ENCODE results near the gene SHPK. TPM values are rescaled to one million over a fixed set of nuclear protein-coding genes. Genes with fewer than 3 reads are reported as not detected.

SHPK gene
- total RNA-seq, 2 donors from 2014 or later = 35.2 to 46.4 TPM

GRCh38 chr17:3594051-3594800 lies 41.8 kb downstream of the SHPK start:
- Histone ChIP-seq H3K9ac (ENCODE audit: extremely low read depth, low read length, poor library complexity, severe bottlenecking) (no peak overlapping the region), H3K4me1 (ENCODE audit: control insufficient read depth, insufficient read depth, low read length) (no peaks in the 10 kb centered on the region), H3K9me3 (ENCODE audit: control insufficient read depth, low read length) (no peaks in the 10 kb centered on the region), H3K27ac (ENCODE audit: low read depth, low read length) (no peak overlapping the region), H3K36me3 (ENCODE audit: control insufficient read depth, insufficient read depth, low read length) (peaks cover 5% of the 10 kb centered on the region), H3K4me3 (ENCODE audit: low read length) (no peak overlapping the region), H3K27me3 (ENCODE audit: control insufficient read depth, insufficient read depth, low read length, poor library complexity, severe bottlenecking) (no peaks in the 10 kb centered on the region)
- no peak overlapping the region for H3K27ac Mint-ChIP-seq
- no peak overlapping the region for H3K4me3 Mint-ChIP-seq
- H3K36me3 Mint-ChIP-seq (ENCODE audit: low read depth) = peaks cover 23% of the 10 kb centered on the region
- no peaks in the 10 kb centered on the region for H3K4me1 Mint-ChIP-seq
- peak; percentile 63 for DNase-seq
- H3K9me3 Mint-ChIP-seq = no peaks in the 10 kb centered on the region
- no peaks in the 10 kb centered on the region for H3K27me3 Mint-ChIP-seq (ENCODE audit: insufficient read depth)
- WGBS, 2 experiments (ENCODE audit: insufficient coverage in 1 of 2, insufficient read length in 1 of 2) = 88% methylated on average over 7 to 11 of the region's 11 CpGs
- TF ChIP-seq, protein P1, sequence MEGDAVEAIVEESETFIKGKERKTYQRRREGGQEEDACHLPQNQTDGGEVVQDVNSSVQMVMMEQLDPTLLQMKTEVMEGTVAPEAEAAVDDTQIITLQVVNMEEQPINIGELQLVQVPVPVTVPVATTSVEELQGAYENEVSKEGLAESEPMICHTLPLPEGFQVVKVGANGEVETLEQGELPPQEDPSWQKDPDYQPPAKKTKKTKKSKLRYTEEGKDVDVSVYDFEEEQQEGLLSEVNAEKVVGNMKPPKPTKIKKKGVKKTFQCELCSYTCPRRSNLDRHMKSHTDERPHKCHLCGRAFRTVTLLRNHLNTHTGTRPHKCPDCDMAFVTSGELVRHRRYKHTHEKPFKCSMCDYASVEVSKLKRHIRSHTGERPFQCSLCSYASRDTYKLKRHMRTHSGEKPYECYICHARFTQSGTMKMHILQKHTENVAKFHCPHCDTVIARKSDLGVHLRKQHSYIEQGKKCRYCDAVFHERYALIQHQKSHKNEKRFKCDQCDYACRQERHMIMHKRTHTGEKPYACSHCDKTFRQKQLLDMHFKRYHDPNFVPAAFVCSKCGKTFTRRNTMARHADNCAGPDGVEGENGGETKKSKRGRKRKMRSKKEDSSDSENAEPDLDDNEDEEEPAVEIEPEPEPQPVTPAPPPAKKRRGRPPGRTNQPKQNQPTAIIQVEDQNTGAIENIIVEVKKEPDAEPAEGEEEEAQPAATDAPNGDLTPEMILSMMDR (conservative IDR thresholded peaks at IDR 0.05) = no peak

DNA sequence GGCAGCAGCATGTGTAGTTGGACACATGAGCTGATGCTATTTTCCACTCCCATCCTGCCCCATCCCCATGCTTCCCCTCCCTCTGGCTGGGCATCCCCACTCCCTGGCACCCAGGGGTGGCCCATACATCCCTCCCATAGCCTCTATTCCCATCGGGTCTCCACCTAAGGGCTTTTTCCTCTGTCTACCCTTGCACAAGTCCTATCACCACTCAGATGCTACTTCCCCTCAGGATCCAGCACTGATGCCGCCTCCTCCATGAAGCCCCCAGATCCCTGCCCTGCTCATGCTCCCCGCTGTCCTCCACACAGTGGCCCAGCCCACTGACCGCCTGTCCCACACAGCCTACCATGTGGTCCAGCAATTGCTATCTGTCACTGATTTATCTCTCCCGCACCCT lies 42.7 kb downstream of the SHPK start:
- H3K36me3 Mint-ChIP-seq (ENCODE audit: low read depth) = peaks cover 25% of the 10 kb centered on the region
- WGBS, 2 experiments (ENCODE audit: insufficient coverage in 1 of 2, insufficient read length in 1 of 2) = 93 to 95% methylated on average over 5 of the region's 5 CpGs

DNA sequence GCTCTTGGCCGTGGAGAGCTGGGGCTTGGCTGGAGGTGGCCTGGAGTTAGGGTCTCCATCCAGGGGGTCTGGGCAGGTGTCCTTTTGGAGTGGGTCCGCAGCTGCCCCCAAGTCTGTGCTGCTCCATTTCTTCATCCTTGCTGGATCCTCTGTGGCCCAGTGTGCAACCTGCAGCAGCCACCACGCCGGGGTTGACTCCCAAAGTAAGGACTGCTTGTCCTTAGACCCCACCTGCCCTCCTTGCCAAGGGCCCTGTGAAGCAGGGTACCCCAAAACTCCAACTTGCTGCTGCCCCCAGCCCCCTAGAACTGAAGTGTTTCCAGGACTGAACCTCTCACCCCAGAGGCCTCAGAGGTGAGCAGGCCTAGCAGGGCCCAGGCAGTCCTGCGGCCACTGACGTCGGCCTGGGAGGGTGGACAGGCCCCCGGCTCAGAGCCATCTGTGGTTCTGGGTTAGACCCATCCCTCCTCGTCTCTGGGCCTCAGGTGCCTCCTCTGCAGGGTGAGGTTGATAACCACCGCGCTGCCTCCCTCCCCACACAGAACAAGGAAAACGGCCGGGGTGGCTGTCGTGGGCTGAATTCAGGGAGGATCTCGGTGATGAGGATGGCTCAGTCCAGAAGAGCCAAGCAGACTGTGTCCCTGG lies 43.7 kb downstream of the SHPK start:
- TF ChIP-seq, protein P1 (conservative IDR thresholded peaks at IDR 0.05) = no peak
- peaks cover 29% of the 10 kb centered on the region for H3K36me3 Mint-ChIP-seq (ENCODE audit: low read depth)
- H3K4me3 Mint-ChIP-seq = no peak overlapping the region
- Histone ChIP-seq H3K36me3 (ENCODE audit: control insufficient read depth, insufficient read depth, low read length) (peaks cover 8% of the 10 kb centered on the region), H3K27me3 (ENCODE audit: control insufficient read depth, insufficient read depth, low read length, poor library complexity, severe bottlenecking) (no peaks in the 10 kb centered on the region), H3K27ac (ENCODE audit: low read depth, low read length) (no peak overlapping the region), H3K4me1 (ENCODE audit: control insufficient read depth, insufficient read depth, low read length) (no peaks in the 10 kb centered on the region), H3K4me3 (ENCODE audit: low read length) (no peak overlapping the region), H3K9ac (ENCODE audit: extremely low read depth, low read length, poor library complexity, severe bottlenecking) (no peak overlapping the region), H3K9me3 (ENCODE audit: control insufficient read depth, low read length) (no peaks in the 10 kb centered on the region)
- 94 to 97% methylated on average over 4 to 15 of the region's 15 CpGs for WGBS, 2 experiments (ENCODE audit: insufficient coverage in 1 of 2, insufficient read length in 1 of 2)
- no peaks in the 10 kb centered on the region for H3K27me3 Mint-ChIP-seq (ENCODE audit: insufficient read depth)
- no peaks in the 10 kb centered on the region for H3K9me3 Mint-ChIP-seq
- DNase-seq = peak; percentile 31
- H3K27ac Mint-ChIP-seq = no peak overlapping the region
- no peaks in the 10 kb centered on the region for H3K4me1 Mint-ChIP-seq

More for the DNA sequence above, 42.7 kb downstream of the SHPK start:
- Histone ChIP-seq H3K27me3 (ENCODE audit: control insufficient read depth, insufficient read depth, low read length, poor library complexity, severe bottlenecking) (no peaks in the 10 kb centered on the region), H3K4me1 (ENCODE audit: control insufficient read depth, insufficient read depth, low read length) (no peaks in the 10 kb centered on the region), H3K27ac (ENCODE audit: low read depth, low read length) (no peak overlapping the region), H3K9ac (ENCODE audit: extremely low read depth, low read length, poor library complexity, severe bottlenecking) (no peak overlapping the region), H3K9me3 (ENCODE audit: control insufficient read depth, low read length) (no peaks in the 10 kb centered on the region), H3K4me3 (ENCODE audit: low read length) (no peak overlapping the region), H3K36me3 (ENCODE audit: control insufficient read depth, insufficient read depth, low read length) (peaks cover 5% of the 10 kb centered on the region)
- H3K4me1 Mint-ChIP-seq = no peaks in the 10 kb centered on the region
- no peak overlapping the region for H3K27ac Mint-ChIP-seq
- no peak overlapping the region for H3K4me3 Mint-ChIP-seq
- TF ChIP-seq, protein P1 (conservative IDR thresholded peaks at IDR 0.05) = no peak
- DNase-seq = no peak
- no peaks in the 10 kb centered on the region for H3K27me3 Mint-ChIP-seq (ENCODE audit: insufficient read depth)
- no peaks in the 10 kb centered on the region for H3K9me3 Mint-ChIP-seq
